Measurements from ENCODE around the gene STK32C. TPM values are rescaled to one million over a fixed set of nuclear protein-coding genes. Genes with fewer than 3 reads are reported as not detected.

Gene STK32C
- total and polyA plus RNA-seq, 2 of the 4 experiments (the other 2 are of a cell fraction): 5.0 to 8.3 TPM

DNA sequence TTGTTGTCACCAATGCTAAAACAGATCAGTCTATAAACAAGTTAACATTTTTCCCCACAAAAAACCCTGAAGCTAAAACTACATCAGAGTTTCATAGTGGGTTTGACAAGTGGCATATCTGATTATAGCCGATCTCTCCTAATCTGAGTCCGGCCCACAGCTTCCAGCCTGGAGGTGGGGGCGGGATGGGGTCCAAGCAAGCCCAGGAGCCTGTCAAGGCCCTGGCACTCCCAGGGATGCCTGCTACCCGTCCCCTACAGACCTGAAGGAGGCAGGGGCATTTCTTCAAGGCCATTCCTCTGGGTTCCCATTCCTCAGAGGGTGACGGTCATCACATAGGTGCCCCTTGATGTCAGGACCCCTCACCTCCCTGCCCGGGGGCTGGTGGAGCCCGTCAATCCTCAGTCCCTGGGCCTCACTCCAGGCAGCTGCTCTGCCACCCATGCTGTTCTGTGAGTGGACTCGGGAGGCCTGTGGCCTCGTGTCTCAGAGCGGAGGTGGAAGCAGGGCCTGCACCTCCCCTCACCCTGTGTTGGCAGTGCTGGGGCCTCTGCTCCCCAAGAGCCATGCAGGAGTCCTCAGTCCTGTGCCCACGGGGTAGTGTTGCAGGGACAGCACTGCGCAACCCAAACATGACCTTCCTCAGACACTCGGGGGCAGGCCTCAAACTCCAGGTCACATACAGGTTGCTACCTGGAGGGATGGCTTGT lies 112.2 kb downstream of the STK32C start:
- ATAC-seq (ENCODE audit: low read depth) (no peak), DNase-seq (no peak)
- H2BK120ac ChIP-seq (ENCODE audit: low read depth, low read length): no peak overlapping the region
- no peak overlapping the region for H4K8ac ChIP-seq (ENCODE audit: low read depth in 2 of 2, low read length in 2 of 2)
- no peaks in the 10 kb centered on the region for H3K9me3 ChIP-seq (ENCODE audit: control insufficient read depth, insufficient read depth, low read length)
- no peak overlapping the region for H2AK9ac ChIP-seq (replicated peaks; ENCODE audit: low read depth, low read length, poor library complexity)
- BruUV-seq (replicated peaks): no TSS peak
- no peak overlapping the region for H2BK20ac ChIP-seq (ENCODE audit: low read depth, low read length)
- peaks cover 31% of the 10 kb centered on the region for H3K36me3 ChIP-seq (ENCODE audit: control insufficient read depth, insufficient read depth, low read length)
- no peak overlapping the region for H2BK15ac ChIP-seq (ENCODE audit: low read depth, low read length)
- no peaks in the 10 kb centered on the region for H3K4me1 ChIP-seq (ENCODE audit: control insufficient read depth, insufficient read depth, low read length)
- no peak overlapping the region for H3K9ac ChIP-seq (ENCODE audit: low read depth, low read length)
- no peak overlapping the region for H4K5ac ChIP-seq (ENCODE audit: low read depth, low read length)
- no peak overlapping the region for H3K23ac ChIP-seq (ENCODE audit: low read depth, low read length)
- no peak overlapping the region for H2BK5ac ChIP-seq (ENCODE audit: low read depth, low read length, poor library complexity, severe bottlenecking)
- no peak overlapping the region for H2AFZ ChIP-seq (replicated peaks; ENCODE audit: low read length, poor library complexity)
- no peak overlapping the region for H3K56ac ChIP-seq (ENCODE audit: extremely low read depth, insufficient read depth, low read length)
- WGBS, 2 experiments (ENCODE audit: extremely low coverage in 2 of 2, insufficient read length in 1 of 2): 94% methylated on average over 3 of the region's 13 CpGs; no CpG with 5 or more reads in 1 of the 2 experiments
- in situ Hi-C loops (cut with MboI; ENCODE audit: low sequenced_read_pairs) (no loop called here), dilution Hi-C loops (cut with HindIII; ENCODE audit: low sequenced_read_pairs, unreplicated experiment) (no loop called here), intact Hi-C loops (cut with micrococcal nuclease) (no loop called here)
- ChIA-PET CTCF (no interaction called here), POLR2A (ENCODE audit: unreplicated experiment) (no interaction called here)
- no peak overlapping the region for H3K4ac ChIP-seq (ENCODE audit: low read depth, low read length)
- no peaks in the 10 kb centered on the region; the same call in 1 of the 2 replicates for H3K9me1 ChIP-seq (ENCODE audit: insufficient read depth, low read length)
- no peak overlapping the region for H3K4me2 ChIP-seq (ENCODE audit: low read depth, low read length)
- H3K4me3 ChIP-seq (ENCODE audit: insufficient read depth, low read depth, low read length): no peak overlapping the region
- no peak overlapping the region for H2AK5ac ChIP-seq (ENCODE audit: low read depth, low read length)
- TF ChIP-seq CEBPB (IDR thresholded peaks at IDR 0.05; ENCODE audit: low read depth, low read length) (no peak), MAFK (IDR thresholded peaks at IDR 0.05; ENCODE audit: low read depth, low read length) (no peak), MXI1 (IDR thresholded peaks at IDR 0.05; ENCODE audit: borderline replicate concordance, low read depth, low read length) (no peak), NFE2L2 (IDR thresholded peaks at IDR 0.05; ENCODE audit: low read depth, low read length) (no peak), POLR2A (IDR thresholded peaks at IDR 0.05; ENCODE audit: low read depth, low read length) (no peak)
- TF ChIP-seq, protein P1, sequence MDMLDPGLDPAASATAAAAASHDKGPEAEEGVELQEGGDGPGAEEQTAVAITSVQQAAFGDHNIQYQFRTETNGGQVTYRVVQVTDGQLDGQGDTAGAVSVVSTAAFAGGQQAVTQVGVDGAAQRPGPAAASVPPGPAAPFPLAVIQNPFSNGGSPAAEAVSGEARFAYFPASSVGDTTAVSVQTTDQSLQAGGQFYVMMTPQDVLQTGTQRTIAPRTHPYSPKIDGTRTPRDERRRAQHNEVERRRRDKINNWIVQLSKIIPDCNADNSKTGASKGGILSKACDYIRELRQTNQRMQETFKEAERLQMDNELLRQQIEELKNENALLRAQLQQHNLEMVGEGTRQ (IDR thresholded peaks at IDR 0.05; ENCODE audit: low read depth, low read length): no peak
- H3K27ac ChIP-seq (ENCODE audit: insufficient read depth, low read length): no peak overlapping the region
- peaks cover 9% of the 10 kb centered on the region for H4K20me1 ChIP-seq (ENCODE audit: insufficient read depth, low read length)
- H3K79me1 ChIP-seq (ENCODE audit: low read depth in 1 of 2, low read length in 2 of 2): no peaks in the 10 kb centered on the region
- no peak overlapping the region for H3K14ac ChIP-seq (replicated peaks; ENCODE audit: low read depth, low read length)
- H4K91ac ChIP-seq (ENCODE audit: insufficient read depth, low read depth, low read length): no peak overlapping the region
- no peak overlapping the region for H3K18ac ChIP-seq (ENCODE audit: low read depth, low read length)
- no peaks in the 10 kb centered on the region for H3K27me3 ChIP-seq (ENCODE audit: control insufficient read depth, insufficient read depth, low read length)
